H54 (cell line): Measurements from ENCODE around the gene HTT.

Experiments used
- DNase-seq: peaks from one replicate; pipeline ENCODE4 v3.0.0; 2011; ENCODE audit warnings: low spot score, mixed read lengths; ENCODE audit not compliant: insufficient read length
- FAIRE-seq: peaks from 3 replicates; lab custom pipeline; 2011; peaks lifted over from hg19 to GRCh38; lab: Jason Lieb, UNC
- POLR2A ChIP-seq: IDR thresholded peaks from 2 replicates; pipeline ENCODE4 v1.6.1; 2011; ENCODE audit warnings: low read depth, mild to moderate bottlenecking, low read length

The HTT gene

GRCh38 chr4:3263876-3264193 is 189.4 kb downstream of the HTT start:
- FAIRE-seq = no peak
- no peak for DNase-seq
- no peak for TF ChIP-seq POLR2A

DNA sequence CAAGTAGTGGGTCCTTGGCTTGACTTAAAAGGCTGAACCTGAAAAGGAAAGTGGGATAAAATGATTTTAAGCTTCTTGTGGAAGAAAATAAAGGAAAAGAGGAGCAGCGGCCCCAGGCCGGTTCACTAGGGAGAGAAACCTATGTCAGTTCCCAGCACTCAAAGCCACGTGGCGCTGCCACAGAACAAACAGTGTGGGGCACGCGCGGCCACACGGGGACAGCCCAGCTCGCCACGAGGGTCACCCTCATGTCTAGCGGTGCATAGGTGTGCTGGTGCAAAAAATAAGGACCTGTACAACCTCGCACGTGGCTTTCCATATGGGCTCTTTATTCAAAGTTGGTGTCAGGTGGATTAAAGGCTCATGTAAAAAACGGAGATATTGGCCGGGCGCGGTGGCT is 191.6 kb downstream of the HTT start:
- no peak for DNase-seq
- no peak for FAIRE-seq
- no peak for TF ChIP-seq POLR2A

GRCh38 chr4:3267576-3268394 is 193.3 kb downstream of the HTT start:
- DNase-seq (no peak), FAIRE-seq (no peak)
- no peak for TF ChIP-seq POLR2A

DNA sequence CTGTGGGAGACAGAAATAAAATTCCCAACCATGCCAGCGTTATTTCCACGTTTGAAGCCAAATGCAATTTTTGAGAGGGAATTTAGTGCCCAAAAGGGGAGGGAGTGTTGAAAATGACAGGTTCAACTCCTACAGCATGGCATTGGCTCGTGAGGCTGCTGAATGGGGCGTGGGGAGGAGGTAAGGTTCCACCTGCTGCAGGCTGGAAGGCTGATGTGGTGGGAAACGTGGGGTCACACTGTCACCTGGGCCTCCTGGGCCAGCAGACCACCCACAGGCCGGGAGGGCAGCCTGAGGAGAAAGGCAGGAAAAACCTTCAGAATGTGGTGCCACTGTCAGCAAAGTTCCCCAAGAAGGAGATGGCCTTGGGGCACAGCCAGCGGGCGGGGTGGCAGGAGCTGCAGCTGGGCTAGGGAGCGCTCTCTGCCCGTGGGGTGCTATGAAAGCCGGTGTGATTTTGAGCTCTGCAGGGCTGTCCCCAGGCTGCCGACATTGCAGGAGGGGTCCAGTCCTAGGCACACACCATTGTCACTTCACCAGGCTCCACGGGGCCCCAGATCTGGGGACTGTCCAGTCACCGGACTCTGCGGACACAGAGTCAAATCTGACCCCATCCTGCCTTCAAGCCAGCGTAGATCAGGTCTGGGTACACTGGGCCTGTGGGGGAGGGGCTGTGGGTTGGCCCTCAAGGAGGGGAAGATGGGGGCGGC is 194.1 kb downstream of the HTT start:
- DNase-seq (no peak), FAIRE-seq (no peak)
- TF ChIP-seq POLR2A = no peak

DNA sequence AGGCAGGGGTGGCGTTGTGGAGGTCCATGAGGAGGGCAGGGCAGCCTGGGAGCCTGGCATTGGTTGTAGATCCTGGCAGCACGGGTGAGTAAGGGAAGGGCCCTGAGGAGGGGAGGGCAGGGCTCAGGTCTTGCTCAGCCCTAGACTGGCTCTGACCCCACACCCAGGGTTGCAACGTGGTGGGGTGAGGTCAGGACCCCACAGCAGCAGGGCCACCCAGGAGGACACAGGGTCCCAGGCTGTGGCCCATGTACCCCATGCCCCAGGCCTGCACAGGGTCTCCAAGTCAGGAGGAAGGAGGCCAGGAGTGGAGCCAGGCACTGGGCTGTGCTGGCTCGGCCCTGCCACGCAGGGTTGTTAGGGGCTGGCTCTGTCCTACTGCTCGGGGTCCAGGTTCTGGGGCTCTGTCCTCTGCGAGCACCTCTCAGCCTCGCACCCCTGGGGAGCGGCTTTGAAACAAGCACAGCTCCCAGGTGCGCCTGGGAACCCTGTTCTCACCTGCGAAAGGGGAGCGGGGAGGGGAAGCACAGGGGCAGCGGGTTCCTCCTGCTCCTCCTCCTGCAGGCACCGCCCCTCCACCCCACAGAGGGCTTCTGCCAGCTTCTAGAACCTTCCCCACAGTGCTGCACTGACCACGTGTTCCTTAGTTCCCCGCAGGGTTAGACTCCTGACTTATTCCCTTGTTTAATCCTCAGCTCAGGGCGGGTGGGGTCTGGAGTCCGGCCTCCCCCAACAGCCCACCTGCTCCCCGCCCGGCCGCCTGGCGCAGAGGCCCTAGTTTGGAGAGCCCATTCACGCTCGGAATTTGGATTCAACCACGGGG is 194.8 kb downstream of the HTT start:
- no peak for DNase-seq
- FAIRE-seq = no peak
- TF ChIP-seq POLR2A = no peak

GRCh38 chr4:3269991-3270611 is 195.6 kb downstream of the HTT start:
- no peak for TF ChIP-seq POLR2A
- FAIRE-seq (no peak), DNase-seq (no peak)

- FAIRE-seq (no peak), DNase-seq (no peak)
- no peak for TF ChIP-seq POLR2A
These were observed 196.7 kb downstream of the HTT start for GRCh38 chr4:3271131-3271530.

- no peak for DNase-seq
- FAIRE-seq = peak; percentile 85
- no peak for TF ChIP-seq POLR2A
These were observed 202.5 kb downstream of the HTT start for GRCh38 chr4:3276986-3277385.

DNA sequence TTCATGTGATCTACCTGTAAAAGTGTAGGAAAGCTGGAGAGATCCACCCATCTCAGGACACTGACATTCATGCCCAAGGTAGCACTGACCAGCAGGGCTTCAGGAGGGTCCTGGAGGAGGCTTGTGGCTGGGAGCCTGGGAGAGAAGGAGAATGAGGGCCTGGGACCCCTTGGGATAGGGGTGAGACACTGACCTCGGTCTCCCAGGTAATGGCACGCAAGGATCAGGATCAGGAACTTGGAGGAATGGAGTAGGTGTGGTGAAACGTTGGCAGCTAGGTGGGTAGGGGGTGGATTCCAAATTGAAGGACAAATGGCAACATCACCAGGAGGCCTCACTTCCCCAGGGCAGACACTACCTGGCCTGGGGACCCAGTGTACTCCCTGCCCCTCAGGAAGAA is 206.0 kb downstream of the HTT start:
- FAIRE-seq = no peak
- no peak for DNase-seq
- no peak for TF ChIP-seq POLR2A

DNA sequence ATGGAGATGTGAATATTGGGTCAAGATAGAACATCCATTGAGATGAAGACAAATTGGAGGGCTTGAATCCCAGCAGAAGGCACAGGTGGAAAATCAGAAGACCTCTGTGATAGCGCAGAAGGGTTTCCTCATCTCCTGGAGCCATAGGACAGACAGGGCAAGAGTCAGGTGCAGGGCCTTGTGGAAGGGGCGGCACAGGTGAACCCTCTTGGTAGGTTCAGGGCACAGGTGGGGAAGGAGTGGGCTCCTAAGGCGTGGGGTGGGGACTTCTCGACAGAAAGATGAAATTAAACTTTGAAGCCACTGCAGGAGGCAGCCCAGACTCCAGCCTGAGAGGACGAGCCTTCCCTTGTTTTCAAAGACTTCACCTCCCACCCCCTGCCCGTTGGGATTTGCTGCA is 209.0 kb downstream of the HTT start:
- TF ChIP-seq POLR2A = no peak
- DNase-seq (no peak), FAIRE-seq (no peak)

- DNase-seq (peak; percentile 78), FAIRE-seq (no peak)
- no peak for TF ChIP-seq POLR2A
These were observed 209.4 kb downstream of the HTT start for GRCh38 chr4:3283916-3284315.

DNA sequence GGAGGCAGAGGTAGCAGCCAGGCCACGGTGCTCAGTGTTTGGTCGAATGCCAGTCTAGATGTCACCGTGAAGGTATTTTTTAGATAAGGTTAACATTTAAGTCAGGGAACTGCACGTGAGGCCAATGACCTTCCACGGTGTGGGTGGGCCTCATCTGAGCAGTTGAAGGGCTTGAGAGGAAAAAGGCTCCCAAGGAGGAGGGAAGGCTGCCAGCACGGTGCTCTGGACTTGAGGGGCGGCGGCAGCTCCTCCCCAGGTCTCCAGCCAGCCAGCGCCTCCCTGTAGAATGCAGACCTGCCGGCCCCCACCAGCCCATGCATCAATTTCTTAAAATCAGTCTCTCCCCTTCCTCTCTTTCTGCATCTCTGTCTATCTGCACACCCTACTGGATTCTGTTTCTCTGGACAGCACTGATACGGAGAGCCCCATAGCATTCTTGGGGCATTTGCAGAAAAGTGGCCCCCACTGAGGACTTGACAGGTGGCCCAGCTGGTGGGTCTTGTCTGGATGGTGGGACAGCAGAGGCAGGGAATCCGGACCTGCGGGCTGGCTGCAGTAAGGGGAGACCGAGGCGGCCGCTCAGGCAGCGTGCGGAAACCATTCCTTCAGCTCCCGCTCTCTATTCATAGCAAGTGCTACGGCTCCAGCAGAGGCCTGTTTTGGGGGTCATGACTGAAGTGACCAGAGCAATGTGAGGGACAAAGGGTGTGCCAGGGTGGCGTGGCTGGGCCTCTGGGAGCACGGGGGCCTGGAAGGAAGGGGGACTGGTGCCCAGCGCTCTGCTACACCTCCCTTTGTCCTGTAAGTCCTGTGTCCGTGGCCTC is 210.5 kb downstream of the HTT start:
- no peak for DNase-seq
- no peak for FAIRE-seq
- no peak for TF ChIP-seq POLR2A
